GM21515 (cell line): ENCODE results near the gene GTSE1.

Source experiments
- ATAC-seq: cut with Tn5 transposase; IDR thresholded peaks from one replicate; pipeline ENCODE4 v1.9.1; 2021; ENCODE audit not compliant: unreplicated experiment

GTSE1 gene

DNA sequence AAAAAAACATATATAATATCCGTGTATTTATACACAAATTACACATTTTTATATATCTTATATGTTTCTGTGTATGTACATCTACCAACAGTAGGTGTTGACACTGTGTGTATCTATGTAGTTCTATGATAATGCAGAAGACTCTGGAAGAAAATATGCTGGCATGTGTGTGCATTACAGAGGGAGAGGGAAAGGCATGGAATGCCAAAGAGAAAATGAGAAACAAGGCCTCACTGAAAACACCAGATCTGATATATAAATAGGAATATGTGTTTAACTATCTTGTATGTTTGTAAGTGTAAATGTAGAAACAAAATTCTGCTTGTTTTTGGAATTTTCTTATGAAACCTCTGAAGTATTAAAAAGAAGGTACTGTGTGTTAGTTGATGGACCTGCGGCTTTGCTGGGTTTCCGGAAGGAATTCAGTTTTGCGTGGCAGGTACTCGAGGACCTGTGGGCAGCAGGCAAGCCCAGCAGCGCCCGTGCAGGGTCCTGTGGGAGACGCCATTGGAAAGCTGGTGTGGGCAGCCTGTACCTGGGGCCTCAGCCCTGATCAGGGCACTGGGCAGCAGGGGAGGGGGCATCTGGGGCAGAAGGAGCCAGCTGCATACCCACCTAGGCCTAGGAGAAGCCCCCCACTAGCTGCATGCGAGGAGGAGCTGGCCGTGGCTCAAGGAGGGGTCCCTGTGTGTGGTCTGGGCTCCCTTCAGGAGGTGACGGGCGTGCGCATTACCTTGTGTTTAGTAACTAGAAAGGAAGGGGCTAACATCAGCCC, 31.2 kb downstream of the GTSE1 start:
- ATAC-seq = no peak

DNA sequence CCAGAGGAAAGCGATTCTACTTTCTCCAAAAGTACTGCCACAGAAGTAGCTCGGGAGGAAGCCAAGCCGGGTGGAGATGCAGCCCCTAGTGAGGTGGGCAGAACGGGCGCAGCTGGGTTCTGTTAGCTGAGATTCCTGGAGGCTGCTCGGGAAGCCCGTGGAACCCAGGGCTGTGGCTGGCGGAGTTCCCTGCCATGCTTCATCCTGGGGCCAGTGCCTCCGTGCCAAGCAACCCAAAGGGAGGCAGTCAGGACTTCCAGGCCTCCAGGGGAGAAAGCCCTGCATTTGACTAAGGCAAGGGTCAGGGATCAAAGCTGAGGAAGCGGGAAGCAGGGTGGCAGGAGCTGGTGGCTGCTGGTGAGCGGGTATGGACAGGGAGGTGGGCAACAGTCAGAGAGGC, 32.1 kb downstream of the GTSE1 start:
- no peak for ATAC-seq

- ATAC-seq = no peak
Measured at GRCh38 chr22:46329616-46330015, 32.9 kb downstream of the GTSE1 start.

- no peak for ATAC-seq
Measured at GRCh38 chr22:46330426-46330825, 33.8 kb downstream of the GTSE1 start.

- no peak for ATAC-seq
Measured at GRCh38 chr22:46331496-46331895, 34.8 kb downstream of the GTSE1 start.

GRCh38 chr22:46335201-46336118, 38.8 kb downstream of the GTSE1 start, which contains the start of gene TRMU:
TRMU (plus strand) TSS chr22:46335714; CDS start chr22:46335765, 51 bp downstream.
- peak; percentile 78 for ATAC-seq

DNA sequence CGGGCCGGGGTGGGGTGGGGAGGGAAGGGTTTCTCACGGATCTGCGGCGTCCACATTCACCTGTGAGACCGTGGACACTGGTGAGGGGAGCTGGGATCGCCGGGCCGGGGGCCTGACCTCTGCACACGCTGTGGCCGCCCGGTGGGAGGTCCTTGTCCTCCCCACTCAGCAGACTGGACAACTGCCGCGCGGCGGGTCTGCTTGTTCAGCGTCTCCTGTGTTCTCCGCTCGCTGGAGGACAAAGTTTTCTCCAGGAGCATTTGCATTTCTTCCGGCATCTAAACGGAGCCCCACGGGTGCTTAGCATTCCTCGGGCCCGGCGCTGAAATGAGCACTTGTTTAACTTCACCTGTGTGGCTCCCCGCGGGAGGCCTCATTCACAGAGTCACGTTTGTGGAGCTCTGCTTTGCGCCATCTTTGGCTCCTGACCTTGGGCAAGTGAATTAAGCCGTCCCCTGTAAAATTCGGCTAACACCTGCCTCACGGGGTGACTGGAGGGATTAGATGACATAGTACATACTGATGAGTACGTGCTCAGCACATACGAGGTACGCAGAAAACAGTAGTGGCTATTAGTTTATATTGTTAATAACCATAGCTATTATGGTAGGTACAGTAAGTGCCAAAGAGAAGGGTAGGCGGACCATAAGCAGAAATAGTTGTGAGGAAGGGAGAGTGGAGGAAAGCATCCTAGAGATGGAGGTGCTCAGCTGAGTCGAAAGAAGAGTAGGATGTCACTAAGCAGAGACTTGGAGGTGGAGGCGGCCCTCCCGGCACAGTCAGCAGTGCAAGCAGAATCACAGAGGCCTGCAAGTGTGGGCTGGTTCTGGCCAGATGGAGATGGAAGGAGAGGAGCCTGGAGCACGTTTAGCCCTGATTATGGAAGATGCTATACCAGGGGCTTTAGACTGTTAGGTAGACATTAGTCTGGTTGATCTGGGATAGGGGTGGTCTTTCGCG, 39.7 kb downstream of the GTSE1 start:
- ATAC-seq = no peak

DNA sequence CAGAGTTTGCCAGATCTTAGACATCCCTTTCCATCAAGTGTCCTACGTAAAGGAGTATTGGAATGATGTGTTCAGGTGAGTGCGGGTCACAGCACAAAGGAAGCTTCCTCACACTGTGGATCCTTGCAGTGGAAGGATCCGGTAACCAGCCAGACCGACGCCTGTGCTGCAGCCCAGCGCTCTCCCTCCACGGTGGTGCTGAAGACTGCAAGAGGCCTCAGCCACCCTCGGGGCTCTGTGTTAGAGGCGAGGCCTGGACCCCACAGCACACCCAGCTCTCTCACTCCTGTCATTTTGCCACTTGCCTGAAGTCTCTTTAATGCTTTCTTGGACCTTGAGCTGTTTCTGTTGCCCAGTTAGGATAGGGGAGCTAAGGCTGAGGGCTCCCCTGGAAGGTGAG, 41.2 kb downstream of the GTSE1 start:
- ATAC-seq = no peak

DNA sequence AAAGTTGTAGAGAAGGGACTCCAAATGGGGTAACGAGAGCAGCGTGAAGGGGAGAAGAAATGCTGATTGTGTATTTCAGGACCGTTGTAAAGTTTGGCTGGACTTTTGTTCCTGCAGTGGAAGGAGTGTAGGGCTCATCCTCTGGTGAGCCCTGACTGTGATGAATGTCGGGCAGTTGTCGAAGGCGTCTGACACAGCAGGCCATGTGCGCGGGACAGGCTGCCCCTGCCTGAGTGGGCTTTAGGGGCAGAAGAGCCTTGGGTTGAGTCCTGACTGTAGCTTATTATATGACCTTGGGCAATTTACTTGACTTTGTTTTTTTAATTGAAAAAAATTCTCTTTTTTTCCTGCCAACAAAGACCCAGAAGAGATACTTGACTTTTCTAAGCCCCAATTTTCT, 42.0 kb downstream of the GTSE1 start:
- no peak for ATAC-seq

GRCh38 chr22:46339956-46340355, 43.3 kb downstream of the GTSE1 start:
- ATAC-seq = no peak

DNA sequence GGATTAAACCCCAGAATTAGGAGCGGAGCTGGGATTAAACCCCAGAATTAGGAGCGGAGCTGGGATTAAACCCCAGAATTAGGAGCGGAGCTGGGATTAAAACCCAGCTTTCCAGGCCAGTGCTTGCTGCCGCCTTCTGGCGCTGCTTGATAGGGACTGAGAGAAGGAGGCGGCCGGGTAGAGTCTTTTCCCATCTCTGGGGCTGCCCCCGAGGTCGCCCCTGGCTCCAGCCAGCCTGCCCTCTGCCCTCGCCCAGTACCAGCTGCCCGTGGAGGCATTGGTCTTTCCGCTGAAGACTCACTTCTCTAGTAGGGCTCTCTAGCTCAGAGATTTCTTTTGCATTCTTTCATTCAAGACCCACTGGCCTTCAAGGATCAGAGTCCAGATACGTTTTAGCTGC, 44.0 kb downstream of the GTSE1 start:
- no peak for ATAC-seq

GRCh38 chr22:46346680-46347405, 50.2 kb downstream of the GTSE1 start:
- ATAC-seq = no peak

- ATAC-seq = no peak
Measured at GRCh38 chr22:46347646-46348045, 51.0 kb downstream of the GTSE1 start.

- no peak for ATAC-seq
Measured at GRCh38 chr22:46348099-46348695, 51.5 kb downstream of the GTSE1 start.

- no peak for ATAC-seq
Measured at GRCh38 chr22:46349238-46349637, 52.6 kb downstream of the GTSE1 start.

DNA sequence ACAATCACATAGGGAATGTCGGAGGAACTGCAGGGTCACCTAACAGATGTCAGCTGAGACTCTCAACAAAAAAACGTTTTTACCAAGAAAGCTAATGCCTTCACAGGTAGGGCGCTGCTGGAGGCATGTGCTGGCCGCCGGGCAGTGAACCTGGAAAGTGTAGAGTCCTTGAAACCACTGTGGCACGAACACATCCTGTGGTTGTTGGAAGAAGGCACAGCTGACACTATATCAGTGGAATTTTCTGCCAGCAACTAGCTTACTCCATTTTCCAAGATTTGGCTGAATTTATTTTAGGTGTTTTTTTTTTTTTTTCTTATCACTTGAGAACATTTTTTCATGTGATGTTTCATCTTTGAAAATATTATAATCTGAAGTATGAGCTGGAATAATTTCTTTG, 53.0 kb downstream of the GTSE1 start:
- ATAC-seq = no peak

DNA sequence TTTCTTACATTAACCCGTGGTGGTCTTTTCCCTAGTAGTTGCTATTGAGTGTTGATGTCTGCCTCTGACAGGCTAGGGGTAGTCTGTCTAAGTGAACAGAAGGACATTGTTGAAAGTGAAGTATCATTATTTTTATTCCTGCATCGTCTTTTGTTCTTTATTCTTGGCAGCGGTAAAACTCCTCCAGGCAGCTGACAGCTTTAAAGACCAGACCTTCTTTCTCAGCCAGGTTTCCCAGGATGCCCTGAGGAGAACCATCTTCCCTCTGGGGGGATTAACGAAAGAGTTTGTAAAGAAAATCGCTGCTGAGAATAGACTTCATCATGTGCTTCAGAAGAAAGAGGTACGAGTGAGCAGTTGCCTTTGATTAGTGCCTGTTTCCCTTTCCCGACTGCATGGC, 53.5 kb downstream of the GTSE1 start:
- no peak for ATAC-seq

DNA sequence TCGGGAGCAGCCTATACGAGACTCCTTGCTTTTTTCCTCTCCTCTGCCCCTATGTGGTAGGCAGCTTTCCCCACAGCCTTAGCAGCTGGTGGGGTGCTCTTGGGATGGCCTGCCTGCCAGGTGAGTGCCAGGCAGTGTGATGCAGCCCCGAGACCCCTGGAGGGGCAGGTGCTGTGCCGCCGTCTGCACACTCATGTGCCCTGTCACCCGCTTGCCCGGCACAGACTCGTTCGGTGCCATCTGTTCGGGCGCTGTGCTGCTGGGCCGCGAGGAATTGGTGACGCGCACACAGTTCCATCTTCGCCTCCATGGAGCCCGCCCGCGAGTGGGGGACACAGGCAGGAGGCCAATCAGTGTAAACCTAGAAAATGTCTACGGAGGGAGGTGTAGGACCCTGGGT, 54.0 kb downstream of the GTSE1 start:
- ATAC-seq = no peak

DNA sequence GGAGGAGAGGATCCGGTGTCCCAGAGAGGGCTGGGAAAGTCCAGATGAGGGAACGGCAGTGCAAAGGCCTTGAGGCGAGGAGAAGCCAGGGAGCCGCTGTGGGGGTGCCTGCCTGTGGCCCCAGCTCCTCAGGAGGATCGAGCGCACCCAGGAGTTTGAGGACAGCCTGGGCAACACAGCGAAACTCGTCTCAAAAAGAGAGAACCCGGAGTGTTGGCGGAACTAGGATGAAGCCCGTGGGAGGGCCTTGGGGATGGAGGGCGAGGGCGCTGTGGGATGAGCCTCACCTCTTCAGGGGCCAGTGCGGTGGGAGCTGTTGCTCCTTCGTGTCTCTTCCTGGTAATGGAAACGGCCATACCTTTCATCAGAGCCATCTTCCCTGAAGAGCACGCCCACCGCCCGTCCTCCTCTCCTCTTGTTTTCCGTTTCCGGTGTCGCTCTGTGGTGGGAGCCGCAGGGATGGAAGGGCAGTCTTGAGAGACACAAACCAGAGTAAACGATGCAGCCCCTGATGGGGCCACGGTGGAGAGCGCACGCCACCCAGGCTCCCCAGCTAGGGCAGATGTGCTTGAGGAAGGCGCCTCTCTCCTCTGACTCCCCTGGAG, 54.6 kb downstream of the GTSE1 start:
- no peak for ATAC-seq
